ENCODE data around the gene ADISSP. TPM values are rescaled to one million over a fixed set of nuclear protein-coding genes. Genes with fewer than 3 reads are reported as not detected.
A peak's percentile ranks its signal among the peaks of the same experiment; 100 is the strongest.

ADISSP gene
- total RNA-seq, 4 donors from 2014 or later: 5.9 to 16.4 (median 9.6) TPM

GRCh38 chr20:3744806-3745685 is 22.5 kb downstream of the ADISSP start:
- no peak for ATAC-seq
- in situ Hi-C loops (cut with MboI; ENCODE audit: low sequenced_read_pairs in 4 of 4): no loop called here
- H3K4me1 ChIP-seq: no peaks in the 10 kb centered on the region
- no peak overlapping the region for H3K4me3 ChIP-seq
- H3K27ac ChIP-seq: no peak overlapping the region
- no peaks in the 10 kb centered on the region for H3K36me3 ChIP-seq
- DNase-seq: peak in 1 of 2 donors; percentile 26
- no peaks in the 10 kb centered on the region for H3K9me3 ChIP-seq
- TF ChIP-seq CTCF (IDR thresholded peaks at IDR 0.05 in 4 of 5, conservative IDR thresholded peaks at IDR 0.05 in 1 of 5) (no peak), POLR2A (IDR thresholded peaks at IDR 0.05) (no peak)
- peaks cover 3 to 20% (median 13%) of the 10 kb centered on the region in 3 donors for H3K27me3 ChIP-seq
- intact Hi-C loops (cut with DNase I; ENCODE audit: low total_unique reads): no loop called here

- H3K4me1 ChIP-seq: no peaks in the 10 kb centered on the region
- in situ Hi-C loops (cut with MboI; ENCODE audit: low sequenced_read_pairs in 4 of 4): no loop called here
Observed at GRCh38 chr20:3744037-3744436, 23.5 kb downstream of the ADISSP start.

GRCh38 chr20:3743251-3743650 is 24.3 kb downstream of the ADISSP start:
- Histone ChIP-seq H3K4me3 (no peak overlapping the region), H3K4me1 (no peaks in the 10 kb centered on the region), H3K27me3 (peaks cover 0 to 16% (median 9%) of the 10 kb centered on the region in 3 donors), H3K36me3 (no peaks in the 10 kb centered on the region), H3K9me3 (no peaks in the 10 kb centered on the region), H3K27ac (no peak overlapping the region)
- in situ Hi-C loops (cut with MboI; ENCODE audit: low sequenced_read_pairs in 4 of 4) (no loop called here), intact Hi-C loops (cut with DNase I; ENCODE audit: low total_unique reads) (no loop called here)
- DNase-seq: no peak
- TF ChIP-seq CTCF (IDR thresholded peaks at IDR 0.05 in 4 of 5, conservative IDR thresholded peaks at IDR 0.05 in 1 of 5) (no peak), POLR2A (IDR thresholded peaks at IDR 0.05) (no peak)
- no peak for ATAC-seq

More at GRCh38 chr20:3744037-3744436, 23.5 kb downstream of the ADISSP start:
- no peaks in the 10 kb centered on the region for H3K36me3 ChIP-seq
- no peaks in the 10 kb centered on the region for H3K9me3 ChIP-seq
- H3K4me3 ChIP-seq: no peak overlapping the region
- no peak overlapping the region for H3K27ac ChIP-seq
- no peak for ATAC-seq
- DNase-seq: no peak
- intact Hi-C loops (cut with DNase I; ENCODE audit: low total_unique reads): no loop called here
- peaks cover 2 to 16% (median 9%) of the 10 kb centered on the region in 3 donors for H3K27me3 ChIP-seq
- no peak for TF ChIP-seq POLR2A (IDR thresholded peaks at IDR 0.05)
- no peak for TF ChIP-seq CTCF (IDR thresholded peaks at IDR 0.05 in 4 of 5, conservative IDR thresholded peaks at IDR 0.05 in 1 of 5)

- H3K4me3 ChIP-seq: no peak overlapping the region
- H3K27me3 ChIP-seq: peaks cover 0 to 16% (median 9%) of the 10 kb centered on the region in 3 donors
- intact Hi-C loops (cut with DNase I; ENCODE audit: low total_unique reads): no loop called here
- no peak overlapping the region for H3K27ac ChIP-seq
- no peaks in the 10 kb centered on the region for H3K4me1 ChIP-seq
- ATAC-seq (no peak), DNase-seq (no peak)
- no peak for TF ChIP-seq POLR2A (IDR thresholded peaks at IDR 0.05)
- H3K36me3 ChIP-seq: no peaks in the 10 kb centered on the region
- in situ Hi-C loops (cut with MboI; ENCODE audit: low sequenced_read_pairs in 4 of 4): no loop called here
- H3K9me3 ChIP-seq: no peaks in the 10 kb centered on the region
Observed at GRCh38 chr20:3741836-3742458, 25.6 kb downstream of the ADISSP start.

- Histone ChIP-seq H3K27me3 (peaks cover 0 to 16% (median 6%) of the 10 kb centered on the region in 3 donors), H3K4me3 (no peak overlapping the region), H3K36me3 (no peaks in the 10 kb centered on the region), H3K4me1 (no peaks in the 10 kb centered on the region), H3K27ac (peak overlapping the region in 3 of 4 donors; percentile 58 to 67 (median 65)), H3K9me3 (no peaks in the 10 kb centered on the region)
- no peak for TF ChIP-seq CTCF (IDR thresholded peaks at IDR 0.05 in 4 of 5, conservative IDR thresholded peaks at IDR 0.05 in 1 of 5)
- no peak for TF ChIP-seq POLR2A (IDR thresholded peaks at IDR 0.05)
- intact Hi-C loops (cut with DNase I; ENCODE audit: low total_unique reads): no loop called here
- DNase-seq: no peak
- in situ Hi-C loops (cut with MboI; ENCODE audit: low sequenced_read_pairs in 4 of 4): no loop called here
- ATAC-seq: no peak
Observed at GRCh38 chr20:3740615-3741301, 26.8 kb downstream of the ADISSP start.
